IMR-90 (cell line): Measurements from ENCODE around the gene RTF1. TPM values are rescaled to one million over a fixed set of nuclear protein-coding genes. Genes with fewer than 3 reads are reported as not detected.
"Not testable (repeated sequence)": the region's sequence is repeated elsewhere in the genome, so short reads cannot be mapped to it uniquely, and the experiment has no call there.

Experiments
- ATAC-seq: fragments of 200-7000 bp; cut with Tn5 transposase; 2 replicates; pipeline ENCODE4 v1.9.1; 2020; ENCODE audit warnings: low read depth, mild to moderate bottlenecking, moderate library complexity
- BruUV-seq: library from RNA; stranded (reverse); fragments of 400-500 nt; replicated peaks from 2 replicates; lab custom pipeline; 2021; lab: Mats Ljungman, UMichigan
- CTCF ChIA-PET: fragments of 300-600 bp; formaldehyde crosslinking; extraction: SDS; loops from one replicate; lab custom pipeline; 2021; ENCODE audit warnings: antibody characterized with exemption; lab: Yijun Ruan, JAX
- POLR2A ChIA-PET: fragments of 300-600 bp; sonication (Branson Sonifier 250); formaldehyde crosslinking; loops from one replicate; lab custom pipeline; 2022; ENCODE audit warnings: antibody characterized with exemption; ENCODE audit not compliant: unreplicated experiment; lab: Charles Lee
- DNase-seq: peaks from one replicate; pipeline ENCODE4 v3.0.0; 2013
- H2AFZ ChIP-seq: replicated peaks from 2 replicates; pipeline ENCODE3; 2013; ENCODE audit warnings: low read length, mild to moderate bottlenecking; ENCODE audit not compliant: poor library complexity
- H2AK5ac ChIP-seq: 2 replicates; pipeline ENCODE4 v1.6.1; 2013; ENCODE audit warnings: low read depth, low read length, inconsistent platforms
- H2AK9ac ChIP-seq: replicated peaks from 2 replicates; pipeline ENCODE3; 2013; ENCODE audit warnings: mild to moderate bottlenecking, low read depth, low read length, moderate library complexity; ENCODE audit not compliant: poor library complexity
- H2BK120ac ChIP-seq: 2 replicates; pipeline ENCODE4 v1.6.1; 2013; ENCODE audit warnings: low read depth, low read length, inconsistent platforms
- H2BK15ac ChIP-seq: 3 replicates; pipeline ENCODE4 v1.6.1; 2013; ENCODE audit warnings: low read depth, low read length, inconsistent platforms
- H2BK20ac ChIP-seq: 2 replicates; pipeline ENCODE4 v1.6.1; 2013; ENCODE audit warnings: low read depth, mild to moderate bottlenecking, inconsistent platforms, low read length, moderate library complexity
- H2BK5ac ChIP-seq: 2 replicates; pipeline ENCODE4 v1.6.1; 2013; ENCODE audit warnings: mild to moderate bottlenecking, low read depth, low read length, inconsistent platforms; ENCODE audit not compliant: poor library complexity, severe bottlenecking
- H3K14ac ChIP-seq: replicated peaks from 2 replicates; pipeline ENCODE4 v1.6.1; 2013; ENCODE audit warnings: low read depth, low read length, inconsistent platforms
- H3K18ac ChIP-seq: 2 replicates; pipeline ENCODE4 v1.6.1; 2013; ENCODE audit warnings: low read depth, low read length, control low read depth
- H3K23ac ChIP-seq: 2 replicates; pipeline ENCODE4 v1.6.1; 2013; ENCODE audit warnings: low read depth, low read length, inconsistent platforms
- H3K27ac ChIP-seq: 2 replicates; pipeline ENCODE4 v1.5.1; 2013; ENCODE audit warnings: mild to moderate bottlenecking, control low read depth, low read length; ENCODE audit not compliant: insufficient read depth
- H3K27me3 ChIP-seq: 2 replicates; pipeline ENCODE4 v1.6.1; 2013; ENCODE audit warnings: low read length; ENCODE audit not compliant: control insufficient read depth, insufficient read depth
- H3K36me3 ChIP-seq: 2 replicates; pipeline ENCODE4 v1.6.1; 2013; ENCODE audit warnings: low read length, mixed read lengths; ENCODE audit not compliant: control insufficient read depth, insufficient read depth
- H3K4ac ChIP-seq: 2 replicates; pipeline ENCODE4 v1.6.1; 2013; ENCODE audit warnings: low read depth, low read length, inconsistent platforms
- H3K4me1 ChIP-seq: 2 replicates; pipeline ENCODE4 v1.6.1; 2013; ENCODE audit warnings: low read length, mixed read lengths; ENCODE audit not compliant: control insufficient read depth, insufficient read depth
- H3K4me2 ChIP-seq: 2 replicates; pipeline ENCODE4 v1.6.1; 2013; ENCODE audit warnings: low read depth, mild to moderate bottlenecking, control low read depth, low read length, moderate library complexity
- H3K4me3 ChIP-seq: 2 replicates; pipeline ENCODE4 v1.5.1; 2013; ENCODE audit warnings: low read depth, mild to moderate bottlenecking, control low read depth, low read length, moderate library complexity; ENCODE audit not compliant: insufficient read depth
- H3K56ac ChIP-seq: 2 replicates; pipeline ENCODE4 v1.6.1; 2013; ENCODE audit warnings: low read length, inconsistent platforms; ENCODE audit not compliant: insufficient read depth; ENCODE audit errors: extremely low read depth
- H3K79me1 ChIP-seq, 2 experiments: 2 replicates each; pipeline ENCODE4 v1.6.1; 2013; ENCODE audit warnings: low read length in 2 of 2, inconsistent platforms in 1 of 2, low read depth in 1 of 2
- H3K9ac ChIP-seq: 2 replicates; pipeline ENCODE4 v1.6.1; 2013; ENCODE audit warnings: low read depth, low read length, control low read depth
- H3K9me1 ChIP-seq: 2 replicates; pipeline ENCODE4 v1.6.1; 2013; ENCODE audit warnings: low read length, inconsistent platforms; ENCODE audit not compliant: insufficient read depth
- H3K9me3 ChIP-seq: 2 replicates; pipeline ENCODE4 v1.6.1; 2013; ENCODE audit warnings: low read length; ENCODE audit not compliant: control insufficient read depth, insufficient read depth
- H4K20me1 ChIP-seq: 2 replicates; pipeline ENCODE4 v1.6.1; 2013; ENCODE audit warnings: low read length, inconsistent platforms; ENCODE audit not compliant: insufficient read depth
- H4K5ac ChIP-seq: 2 replicates; pipeline ENCODE4 v1.6.1; 2013; ENCODE audit warnings: mild to moderate bottlenecking, low read depth, low read length, control low read depth
- H4K8ac ChIP-seq, 2 experiments: 2 replicates each; pipeline ENCODE4 v1.6.1; 2013; ENCODE audit warnings: low read depth in 2 of 2, low read length in 2 of 2, control low read depth in 1 of 2, inconsistent platforms in 1 of 2
- H4K91ac ChIP-seq: 2 replicates; pipeline ENCODE4 v1.6.1; 2013; ENCODE audit warnings: low read depth, low read length, inconsistent platforms; ENCODE audit not compliant: insufficient read depth
- WGBS, 2 experiments: methylation state at CpG; one replicate each; pipeline versions ENCODE4 v1.1.5 to v1.1.7; 2013; ENCODE audit warnings: missing lambda C conversion rate in 2 of 2; ENCODE audit not compliant: insufficient read length in 1 of 2; ENCODE audit errors: extremely low coverage in 2 of 2; 5-methylcytosine and 5-hydroxymethylcytosine counted together
- dilution Hi-C: fragments of 300-500 bp; cut with HindIII; formaldehyde crosslinking; loops from one replicate; pipeline ENCODE4 v1.14.3; 2018; ENCODE audit warnings: low sequenced_read_pairs; ENCODE audit not compliant: unreplicated experiment
- in situ Hi-C: fragments of 300-500 bp; cut with MboI; formaldehyde crosslinking; loops from 3 replicates; pipeline ENCODE4 v1.14.3; 2019; ENCODE audit warnings: low sequenced_read_pairs, inconsistent platforms, mixed read lengths
- intact Hi-C: fragments of 100-400 bp; cut with micrococcal nuclease; formaldehyde crosslinking; loops from 2 replicates; pipeline ENCODE4 v1.10.0; 2022
- polyA plus RNA-seq, 3 experiments: library from polyadenylated mRNA; depleted of rRNA; stranded (reverse); fragments of >200 nt; gene quantifications; 2 replicates each; pipeline ENCODE4 v1.2.3, GENCODE V29; 2012; ENCODE audit warnings: low replicate concordance in 1 of 3
- total RNA-seq: library from RNA; depleted of rRNA; stranded (reverse); fragments of >200 nt; gene quantifications from 2 replicates; pipeline ENCODE4 v1.2.3, GENCODE V29; 2012

RTF1 gene
- total and polyA plus RNA-seq, 2 of the 4 experiments (the other 2 are of a cell fraction): 15.1 to 24.3 TPM

- H2AK5ac ChIP-seq, H3K4ac ChIP-seq, H3K9me1 ChIP-seq, H4K20me1 ChIP-seq, H3K4me2 ChIP-seq, in situ Hi-C loops, H3K27me3 ChIP-seq, H3K27ac ChIP-seq, ATAC-seq, intact Hi-C loops, dilution Hi-C loops, H4K91ac ChIP-seq, POLR2A ChIA-PET, H2BK20ac ChIP-seq, H3K14ac ChIP-seq, H3K9ac ChIP-seq, H3K23ac ChIP-seq, H3K79me1 ChIP-seq, H3K4me3 ChIP-seq, H2BK120ac ChIP-seq, H3K36me3 ChIP-seq, H2BK15ac ChIP-seq, H2AK9ac ChIP-seq, H3K56ac ChIP-seq, H2BK5ac ChIP-seq, H3K9me3 ChIP-seq, CTCF ChIA-PET, H3K4me1 ChIP-seq, DNase-seq, H2AFZ ChIP-seq, H4K5ac ChIP-seq, H3K18ac ChIP-seq, BruUV-seq, H4K8ac ChIP-seq: not testable (repeated sequence)
- 100% methylated on average over 2 of the region's 9 CpGs; no CpG with 5 or more reads in 1 of the 2 experiments for WGBS, 2 experiments
Measured at GRCh38 chr15:41383974-41384749, 32.7 kb upstream of the RTF1 start.
